ENCODE data around the gene RRP1.
A peak's percentile ranks its signal among the peaks of the same experiment; 100 is the strongest.

Gene RRP1

GRCh38 chr21:43799301-43799840 is 10.0 kb downstream of the RRP1 start:
- CTCF ChIA-PET = interaction anchor here (0.7 to 1.0 kb wide), 2 partner anchors 11 to 285 kb away, joined by 3 read pairs; no protein-coding TSS in a partner anchor
- no peak for DNase-seq (ENCODE audit: low spot score)
- TF ChIP-seq CTCF (conservative IDR thresholded peaks at IDR 0.05; ENCODE audit: low read depth) = no peak
- POLR2A ChIA-PET (ENCODE audit: low non-redundant PET) = no interaction called here
- 0 out of 2 replicates have a peak overlapping the region, but pooled peaks have one; percentile 5 for H3K27ac ChIP-seq

GRCh38 chr21:43800124-43800523 is 10.7 kb downstream of the RRP1 start:
- no peak for TF ChIP-seq CTCF (conservative IDR thresholded peaks at IDR 0.05; ENCODE audit: low read depth)
- CTCF ChIA-PET = interaction anchor here (0.6 to 0.7 kb wide), 2 partner anchors 10 to 1329 kb away, joined by 3 read pairs; partner anchors contain the start of gene RRP1
- H3K27ac ChIP-seq = peak overlapping the region; percentile 5; the same call in 1 of the 2 replicates
- POLR2A ChIA-PET (ENCODE audit: low non-redundant PET) = no interaction called here
- no peak for DNase-seq (ENCODE audit: low spot score)

- no peak for TF ChIP-seq CTCF (conservative IDR thresholded peaks at IDR 0.05; ENCODE audit: low read depth)
- H3K27ac ChIP-seq = peak overlapping the region; percentile 5; the same call in 1 of the 2 replicates
- ChIA-PET POLR2A (ENCODE audit: low non-redundant PET) (no interaction called here), CTCF (interaction anchor here (0.6 to 0.7 kb wide), 2 partner anchors 11 to 1329 kb away, joined by 3 read pairs; partner anchors contain the start of gene RRP1)
- no peak for DNase-seq (ENCODE audit: low spot score)
Measured at GRCh38 chr21:43800566-43800965, 11.2 kb downstream of the RRP1 start.

GRCh38 chr21:43801006-43801783 is 11.8 kb downstream of the RRP1 start:
- H3K27ac ChIP-seq = peak overlapping the region; percentile 7
- TF ChIP-seq CTCF (conservative IDR thresholded peaks at IDR 0.05; ENCODE audit: low read depth) = no peak
- CTCF ChIA-PET = interaction anchor here (0.7 kb wide), 1 partner anchor 12 kb away, joined by 3 read pairs; the partner anchor contains the start of gene RRP1
- POLR2A ChIA-PET (ENCODE audit: low non-redundant PET) = no interaction called here
- no peak for DNase-seq (ENCODE audit: low spot score)

- ChIA-PET CTCF (interaction anchor here (0.6 kb wide), 1 partner anchor 9 kb away, joined by 3 read pairs; no protein-coding TSS in a partner anchor), POLR2A (ENCODE audit: low non-redundant PET) (interaction anchor here (0.5 kb wide), 1 partner anchor 25 kb away, joined by 4 read pairs; no protein-coding TSS in a partner anchor)
- no peak for TF ChIP-seq CTCF (conservative IDR thresholded peaks at IDR 0.05; ENCODE audit: low read depth)
- no peak for DNase-seq (ENCODE audit: low spot score)
- H3K27ac ChIP-seq = peak overlapping the region; percentile 75; the same call in 1 of the 2 replicates
Measured at GRCh38 chr21:43802713-43803313, 13.4 kb downstream of the RRP1 start.

Data from RWPE1 (cell line).